ENCODE data around the gene SPATA6L. TPM values are rescaled to one million over a fixed set of nuclear protein-coding genes. Genes with fewer than 3 reads are reported as not detected.

SPATA6L gene
- total RNA-seq, 1 donor from 2014 or later: 0.59 TPM

DNA sequence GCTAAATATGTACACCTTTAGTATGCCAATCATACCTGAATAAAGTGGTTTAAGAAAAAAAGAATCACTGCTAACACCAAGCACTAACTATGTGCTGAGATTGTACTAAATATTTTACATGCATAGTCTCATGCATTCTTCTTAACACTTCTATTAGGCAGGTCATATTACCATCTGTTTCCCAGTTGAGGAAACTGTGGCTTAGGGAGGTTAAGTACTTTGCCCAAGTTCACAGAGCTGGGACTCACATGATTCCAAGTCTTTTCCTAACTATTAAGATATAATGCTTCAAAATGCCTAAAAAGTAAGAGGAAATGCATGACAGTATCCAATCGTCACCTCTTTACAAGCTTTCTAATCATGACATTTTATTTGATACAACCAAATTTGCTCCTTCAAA, 73.4 kb downstream of the SPATA6L start:
- Mint-ChIP-seq H3K27ac (ENCODE audit: unreplicated experiment) (no peak overlapping the region), H3K36me3 (ENCODE audit: unreplicated experiment) (no peaks in the 10 kb centered on the region), H3K9me3 (ENCODE audit: unreplicated experiment) (peaks cover 4% of the 10 kb centered on the region), H3K4me3 (ENCODE audit: unreplicated experiment) (no peak overlapping the region), H3K4me1 (ENCODE audit: low read depth, unreplicated experiment) (no peaks in the 10 kb centered on the region), H3K27me3 (ENCODE audit: unreplicated experiment) (no peaks in the 10 kb centered on the region)
- no peak for DNase-seq
- TF ChIP-seq, protein P1, sequence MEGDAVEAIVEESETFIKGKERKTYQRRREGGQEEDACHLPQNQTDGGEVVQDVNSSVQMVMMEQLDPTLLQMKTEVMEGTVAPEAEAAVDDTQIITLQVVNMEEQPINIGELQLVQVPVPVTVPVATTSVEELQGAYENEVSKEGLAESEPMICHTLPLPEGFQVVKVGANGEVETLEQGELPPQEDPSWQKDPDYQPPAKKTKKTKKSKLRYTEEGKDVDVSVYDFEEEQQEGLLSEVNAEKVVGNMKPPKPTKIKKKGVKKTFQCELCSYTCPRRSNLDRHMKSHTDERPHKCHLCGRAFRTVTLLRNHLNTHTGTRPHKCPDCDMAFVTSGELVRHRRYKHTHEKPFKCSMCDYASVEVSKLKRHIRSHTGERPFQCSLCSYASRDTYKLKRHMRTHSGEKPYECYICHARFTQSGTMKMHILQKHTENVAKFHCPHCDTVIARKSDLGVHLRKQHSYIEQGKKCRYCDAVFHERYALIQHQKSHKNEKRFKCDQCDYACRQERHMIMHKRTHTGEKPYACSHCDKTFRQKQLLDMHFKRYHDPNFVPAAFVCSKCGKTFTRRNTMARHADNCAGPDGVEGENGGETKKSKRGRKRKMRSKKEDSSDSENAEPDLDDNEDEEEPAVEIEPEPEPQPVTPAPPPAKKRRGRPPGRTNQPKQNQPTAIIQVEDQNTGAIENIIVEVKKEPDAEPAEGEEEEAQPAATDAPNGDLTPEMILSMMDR (IDR thresholded peaks at IDR 0.05; ENCODE audit: partially characterized antibody, unreplicated experiment): no peak

DNA sequence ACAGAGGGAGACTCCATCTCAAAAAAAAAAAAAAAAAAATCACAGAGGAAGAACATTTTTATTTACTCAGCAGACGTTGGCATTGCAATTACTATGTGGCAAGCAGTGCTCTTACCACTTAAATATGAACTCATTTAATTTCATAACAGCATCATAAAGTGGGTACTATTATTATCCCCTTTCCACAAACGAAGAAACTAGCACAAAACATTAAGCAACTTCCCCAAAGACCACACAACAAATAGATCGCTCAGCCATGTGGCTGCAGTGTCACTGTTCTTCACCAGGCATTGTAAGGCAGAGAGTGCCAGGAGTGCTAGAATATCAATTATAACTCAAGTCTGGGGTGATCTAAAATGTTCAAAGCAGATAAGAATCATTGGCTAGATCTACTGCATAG, 74.0 kb downstream of the SPATA6L start:
- Mint-ChIP-seq H3K4me1 (ENCODE audit: low read depth, unreplicated experiment) (no peaks in the 10 kb centered on the region), H3K4me3 (ENCODE audit: unreplicated experiment) (no peak overlapping the region), H3K27ac (ENCODE audit: unreplicated experiment) (no peak overlapping the region), H3K9me3 (ENCODE audit: unreplicated experiment) (peaks cover 4% of the 10 kb centered on the region), H3K27me3 (ENCODE audit: unreplicated experiment) (no peaks in the 10 kb centered on the region), H3K36me3 (ENCODE audit: unreplicated experiment) (no peaks in the 10 kb centered on the region)
- DNase-seq: no peak
- TF ChIP-seq, protein P1 (IDR thresholded peaks at IDR 0.05; ENCODE audit: partially characterized antibody, unreplicated experiment): no peak

DNA sequence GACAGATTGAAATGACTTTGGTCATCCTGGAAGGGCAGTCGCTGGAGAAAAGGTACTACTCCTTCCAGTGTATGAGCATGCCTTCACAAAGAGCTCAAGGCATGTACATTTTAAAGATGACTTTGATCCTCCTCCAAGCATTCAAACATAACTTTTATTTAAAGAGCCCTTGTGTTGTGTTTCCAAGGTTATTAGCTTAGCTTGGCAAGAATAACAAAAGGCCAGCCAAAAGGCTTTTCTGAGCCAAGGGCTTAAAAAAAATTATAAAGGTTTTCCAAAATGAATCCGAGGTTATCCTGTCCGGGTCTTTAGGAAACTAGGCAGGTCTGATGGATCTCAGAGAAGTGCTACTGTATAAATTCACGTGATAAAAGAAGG, 75.2 kb downstream of the SPATA6L start:
- Mint-ChIP-seq H3K9me3 (ENCODE audit: unreplicated experiment) (peaks cover 4% of the 10 kb centered on the region), H3K27me3 (ENCODE audit: unreplicated experiment) (no peaks in the 10 kb centered on the region), H3K27ac (ENCODE audit: unreplicated experiment) (no peak overlapping the region), H3K4me1 (ENCODE audit: low read depth, unreplicated experiment) (no peaks in the 10 kb centered on the region), H3K36me3 (ENCODE audit: unreplicated experiment) (no peaks in the 10 kb centered on the region), H3K4me3 (ENCODE audit: unreplicated experiment) (no peak overlapping the region)
- DNase-seq: no peak
- TF ChIP-seq, protein P1 (IDR thresholded peaks at IDR 0.05; ENCODE audit: partially characterized antibody, unreplicated experiment): no peak

DNA sequence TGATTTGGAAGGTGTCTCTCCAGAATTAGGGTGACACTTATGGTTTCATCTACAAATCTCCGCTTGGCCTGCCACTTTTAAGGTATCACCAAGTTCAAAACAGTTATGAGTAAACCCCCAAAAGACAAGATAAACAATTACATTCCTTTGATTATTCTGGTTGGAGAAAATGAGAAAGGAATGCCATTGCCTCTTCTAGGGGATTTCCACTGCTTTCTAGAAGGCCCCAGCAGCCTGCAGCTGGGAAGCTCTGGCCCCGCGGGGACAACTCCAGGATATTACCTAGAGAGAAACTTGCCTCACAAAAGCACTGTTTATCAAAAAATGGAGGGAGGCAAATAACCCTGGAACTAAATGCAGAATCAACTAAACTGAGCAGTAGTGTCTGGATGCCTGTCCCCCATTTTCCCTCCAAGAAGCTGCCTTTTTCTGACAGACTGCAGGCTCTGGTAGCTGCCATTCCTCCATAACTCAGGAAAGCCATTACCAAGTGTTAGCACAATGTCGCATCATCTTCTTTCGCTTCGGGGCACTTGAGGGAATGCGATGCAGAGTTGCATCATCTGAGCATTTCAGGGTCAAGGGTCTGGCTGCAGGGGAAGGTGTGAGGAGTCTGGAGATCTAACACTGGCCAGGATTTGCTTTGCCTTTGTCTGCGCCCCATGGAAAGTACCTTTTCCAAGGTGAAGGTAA, 75.7 kb downstream of the SPATA6L start:
- no peak overlapping the region for H3K4me3 Mint-ChIP-seq (ENCODE audit: unreplicated experiment)
- peaks cover 4% of the 10 kb centered on the region for H3K9me3 Mint-ChIP-seq (ENCODE audit: unreplicated experiment)
- no peaks in the 10 kb centered on the region for H3K36me3 Mint-ChIP-seq (ENCODE audit: unreplicated experiment)
- TF ChIP-seq, protein P1 (IDR thresholded peaks at IDR 0.05; ENCODE audit: partially characterized antibody, unreplicated experiment): no peak
- H3K4me1 Mint-ChIP-seq (ENCODE audit: low read depth, unreplicated experiment): no peaks in the 10 kb centered on the region
- H3K27me3 Mint-ChIP-seq (ENCODE audit: unreplicated experiment): no peaks in the 10 kb centered on the region
- no peak overlapping the region for H3K27ac Mint-ChIP-seq (ENCODE audit: unreplicated experiment)
- no peak for DNase-seq

DNA sequence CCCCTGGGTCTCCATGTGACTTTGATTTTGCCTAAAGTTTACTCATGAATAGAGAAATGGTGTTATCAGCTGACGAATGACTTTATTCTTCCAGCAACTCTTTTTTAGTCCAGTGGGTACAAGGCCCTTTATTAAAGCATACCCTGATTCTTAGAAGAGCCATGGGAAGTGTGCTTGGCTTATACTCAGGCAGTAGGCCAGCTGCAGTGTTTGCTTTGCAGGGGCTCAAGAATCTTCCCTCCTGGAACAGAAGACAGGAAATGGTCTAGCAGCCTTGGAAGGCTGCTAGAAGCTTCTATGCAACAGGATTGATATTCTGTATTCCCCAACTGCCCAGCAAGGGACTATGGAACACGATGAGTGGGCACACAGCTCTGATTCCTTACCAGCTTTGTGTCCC, 77.6 kb downstream of the SPATA6L start:
- Mint-ChIP-seq H3K9me3 (ENCODE audit: unreplicated experiment) (peaks cover 4% of the 10 kb centered on the region), H3K4me1 (ENCODE audit: low read depth, unreplicated experiment) (no peaks in the 10 kb centered on the region), H3K27me3 (ENCODE audit: unreplicated experiment) (no peaks in the 10 kb centered on the region), H3K36me3 (ENCODE audit: unreplicated experiment) (no peaks in the 10 kb centered on the region), H3K27ac (ENCODE audit: unreplicated experiment) (no peak overlapping the region), H3K4me3 (ENCODE audit: unreplicated experiment) (no peak overlapping the region)
- DNase-seq: no peak
- TF ChIP-seq, protein P1 (IDR thresholded peaks at IDR 0.05; ENCODE audit: partially characterized antibody, unreplicated experiment): no peak
